Tracheal epithelial cell (primary cell): ENCODE data around the gene DACH2. TPM values are rescaled to one million over a fixed set of nuclear protein-coding genes. Genes with fewer than 3 reads are reported as not detected.

Source experiments
- total RNA-seq: library from RNA; depleted of rRNA; stranded (reverse); fragments of >200 nt; gene quantifications from 2 replicates; pipeline ENCODE4 v1.2.1, GENCODE V29; 2014

DACH2 gene
- 0.21 TPM in 1 of 2 replicates, not detected in the other for total RNA-seq

DNA sequence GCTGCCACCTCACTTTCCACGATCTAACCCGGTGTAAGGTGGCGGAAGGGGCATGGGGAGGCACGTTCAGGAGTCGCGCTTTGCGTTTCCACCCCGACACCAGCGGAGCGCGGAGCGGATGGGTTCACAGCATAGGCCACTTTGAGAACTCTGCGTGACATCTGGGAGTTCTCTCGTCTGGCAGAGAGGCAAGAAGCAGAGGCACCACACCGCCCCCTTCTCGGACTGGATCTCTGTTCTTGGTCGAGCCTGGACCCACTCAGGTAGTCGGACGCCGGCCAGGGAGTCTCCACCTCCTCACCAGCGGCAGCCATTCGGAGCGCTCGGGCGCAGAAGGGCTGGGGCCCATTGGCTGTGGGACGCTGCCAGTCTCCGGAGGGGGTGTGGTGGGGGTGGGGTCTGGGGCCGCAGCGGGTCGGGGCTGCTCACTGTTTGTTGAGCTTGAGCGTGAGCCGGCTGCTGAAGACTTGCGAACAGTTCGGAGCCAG, at the start of gene DACH2:
Gene DACH2 (plus strand): TSS at position 428 of the 488 bp plus-strand sequence.

Other genes with a start within 250 kb of the DACH2 start
- 10.0 and 14.5 TPM in 2 replicates for gene CHM, start 100.9 kb upstream of the DACH2 start, total RNA-seq